ENCODE results near the gene RHOC. TPM values are rescaled to one million over a fixed set of nuclear protein-coding genes. Genes with fewer than 3 reads are reported as not detected.

Gene RHOC
- total RNA-seq, 2 donors from 2014 or later = 272 to 373 TPM

DNA sequence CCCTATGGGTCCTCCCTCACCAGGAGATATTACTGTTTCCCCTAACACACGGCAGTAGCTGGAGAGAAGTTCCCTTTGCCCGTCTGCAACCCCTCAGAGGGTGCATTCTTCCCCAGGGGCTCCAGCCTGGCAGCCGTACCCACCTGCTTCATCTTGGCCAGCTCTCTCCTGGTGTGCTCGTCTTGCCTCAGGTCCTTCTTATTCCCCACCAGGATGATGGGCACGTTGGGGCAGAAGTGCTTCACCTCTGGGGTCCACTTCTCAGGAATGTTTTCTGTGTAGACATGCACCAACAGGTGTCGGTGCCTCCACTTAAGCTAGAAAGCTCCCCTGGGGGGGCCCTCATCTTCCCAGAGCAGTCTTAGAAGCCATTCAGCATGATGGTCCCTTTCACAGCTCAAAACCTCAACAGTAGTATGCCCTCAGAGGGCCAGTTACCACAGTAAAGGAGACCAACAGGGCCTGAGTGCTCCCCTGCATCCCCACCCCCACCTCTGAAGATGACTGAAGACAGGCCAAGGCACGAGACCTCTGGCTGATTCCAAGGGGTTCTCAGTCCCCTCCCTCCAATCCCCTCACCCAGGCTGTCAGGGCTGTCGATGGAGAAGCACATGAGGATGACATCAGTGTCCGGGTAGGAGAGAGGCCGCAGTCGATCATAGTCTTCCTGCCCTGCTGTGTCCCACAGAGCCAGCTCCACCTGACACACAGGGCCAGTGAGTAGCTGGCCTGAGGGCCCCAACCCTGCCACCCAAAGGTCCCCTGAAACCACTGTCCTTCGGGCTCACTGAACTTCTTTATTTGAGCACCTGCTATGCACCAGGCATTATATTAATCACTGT lies 4.3 kb downstream of the RHOC start:
- no peak overlapping the region for H3K4me3 ChIP-seq
- intact Hi-C loops (cut with DNase I) = no loop called here
- no peak for DNase-seq (ENCODE audit: low spot score)
- no peaks in the 10 kb centered on the region for H3K9me3 ChIP-seq
- no peak for TF ChIP-seq POLR2A (IDR thresholded peaks at IDR 0.05)
- no peak for TF ChIP-seq POLR2AphosphoS5 (IDR thresholded peaks at IDR 0.05)
- TF ChIP-seq, protein P1, sequence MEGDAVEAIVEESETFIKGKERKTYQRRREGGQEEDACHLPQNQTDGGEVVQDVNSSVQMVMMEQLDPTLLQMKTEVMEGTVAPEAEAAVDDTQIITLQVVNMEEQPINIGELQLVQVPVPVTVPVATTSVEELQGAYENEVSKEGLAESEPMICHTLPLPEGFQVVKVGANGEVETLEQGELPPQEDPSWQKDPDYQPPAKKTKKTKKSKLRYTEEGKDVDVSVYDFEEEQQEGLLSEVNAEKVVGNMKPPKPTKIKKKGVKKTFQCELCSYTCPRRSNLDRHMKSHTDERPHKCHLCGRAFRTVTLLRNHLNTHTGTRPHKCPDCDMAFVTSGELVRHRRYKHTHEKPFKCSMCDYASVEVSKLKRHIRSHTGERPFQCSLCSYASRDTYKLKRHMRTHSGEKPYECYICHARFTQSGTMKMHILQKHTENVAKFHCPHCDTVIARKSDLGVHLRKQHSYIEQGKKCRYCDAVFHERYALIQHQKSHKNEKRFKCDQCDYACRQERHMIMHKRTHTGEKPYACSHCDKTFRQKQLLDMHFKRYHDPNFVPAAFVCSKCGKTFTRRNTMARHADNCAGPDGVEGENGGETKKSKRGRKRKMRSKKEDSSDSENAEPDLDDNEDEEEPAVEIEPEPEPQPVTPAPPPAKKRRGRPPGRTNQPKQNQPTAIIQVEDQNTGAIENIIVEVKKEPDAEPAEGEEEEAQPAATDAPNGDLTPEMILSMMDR (IDR thresholded peaks at IDR 0.05) = no peak
- H3K27me3 ChIP-seq (replicated peaks; ENCODE audit: insufficient read depth) = no peaks in the 10 kb centered on the region
- H3K36me3 ChIP-seq = no peaks in the 10 kb centered on the region
- WGBS = 59% methylated on average over 12 of the region's 12 CpGs
- H3K27ac ChIP-seq = peak overlapping the region; percentile 98
- H3K4me1 ChIP-seq (replicated peaks) = peaks cover 61% of the 10 kb centered on the region

DNA sequence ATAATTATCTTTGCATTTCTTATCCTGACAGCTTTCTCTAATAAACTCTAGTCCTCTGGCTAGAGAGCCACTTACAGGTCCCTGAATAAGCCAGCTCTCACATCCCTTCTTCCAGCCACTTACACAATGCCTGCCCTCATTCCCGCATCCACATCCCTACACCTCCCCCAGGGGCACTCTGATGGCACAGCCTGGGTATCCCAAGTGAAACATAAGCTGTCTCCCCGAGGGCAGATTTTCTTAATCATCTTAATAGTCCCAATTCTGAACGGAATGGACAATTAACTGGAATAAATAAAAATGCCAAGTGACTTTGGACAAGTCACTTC lies 4.9 kb downstream of the RHOC start:
- H3K27me3 ChIP-seq (replicated peaks; ENCODE audit: insufficient read depth) = no peaks in the 10 kb centered on the region
- H3K4me1 ChIP-seq (replicated peaks) = peaks cover 61% of the 10 kb centered on the region
- DNase-seq (ENCODE audit: low spot score) = no peak
- H3K9me3 ChIP-seq = no peaks in the 10 kb centered on the region
- no peak overlapping the region for H3K4me3 ChIP-seq
- intact Hi-C loops (cut with DNase I) = no loop called here
- 39% methylated on average over 3 of the region's 3 CpGs for WGBS
- TF ChIP-seq, protein P1 (IDR thresholded peaks at IDR 0.05) = no peak
- TF ChIP-seq POLR2A (IDR thresholded peaks at IDR 0.05) (no peak), POLR2AphosphoS5 (IDR thresholded peaks at IDR 0.05) (no peak)
- peak overlapping the region; percentile 86 to 98 for H3K27ac ChIP-seq
- no peaks in the 10 kb centered on the region for H3K36me3 ChIP-seq

DNA sequence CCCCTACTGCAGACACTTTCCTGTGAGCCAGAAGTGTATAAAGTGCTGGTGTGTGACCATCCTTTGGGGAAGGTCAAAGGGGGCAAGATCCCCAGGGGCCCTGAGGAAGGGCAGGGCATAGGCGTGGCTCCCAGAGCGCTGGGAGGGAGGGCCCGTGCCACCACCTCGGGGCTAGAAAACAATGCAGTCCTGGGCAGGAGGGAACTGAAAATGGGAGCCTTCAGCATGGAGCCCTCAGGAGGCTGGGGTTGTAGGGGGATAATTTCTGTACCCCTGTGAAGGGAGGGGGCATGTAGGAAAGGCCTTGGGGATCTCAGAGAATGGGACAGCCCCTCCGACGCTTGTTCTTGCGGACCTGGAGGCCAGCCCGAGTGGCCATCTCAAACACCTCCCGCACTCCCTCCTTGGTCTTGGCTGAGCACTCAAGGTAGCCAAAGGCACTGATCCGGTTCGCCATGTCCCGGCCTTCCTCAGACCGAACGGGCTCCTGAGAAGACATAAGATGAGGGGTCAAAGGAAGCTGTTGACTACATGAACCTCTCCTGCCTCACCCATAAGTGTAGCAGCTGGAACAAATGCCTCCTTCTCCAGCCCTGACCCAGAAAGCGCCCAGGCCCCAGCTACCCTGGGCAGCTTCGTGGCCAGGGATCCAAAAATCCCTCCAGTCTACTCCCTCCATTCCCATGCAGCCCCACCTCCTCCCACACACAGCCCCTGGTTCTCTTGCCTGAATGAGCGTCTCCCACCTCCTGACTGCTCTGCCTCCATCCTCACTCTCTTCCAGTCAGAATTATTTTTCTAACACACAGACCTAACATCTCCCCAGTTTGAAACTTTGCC lies 5.5 kb downstream of the RHOC start:
- intact Hi-C loops (cut with DNase I) = no loop called here
- Histone ChIP-seq H3K4me3 (no peak overlapping the region), H3K9me3 (no peaks in the 10 kb centered on the region), H3K27me3 (replicated peaks; ENCODE audit: insufficient read depth) (no peaks in the 10 kb centered on the region), H3K4me1 (replicated peaks) (peaks cover 61% of the 10 kb centered on the region), H3K27ac (peak overlapping the region; percentile 86 to 98), H3K36me3 (no peaks in the 10 kb centered on the region)
- no peak for DNase-seq (ENCODE audit: low spot score)
- TF ChIP-seq POLR2A (IDR thresholded peaks at IDR 0.05) = no peak
- TF ChIP-seq, protein P1 (IDR thresholded peaks at IDR 0.05) = no peak
- TF ChIP-seq POLR2AphosphoS5 (IDR thresholded peaks at IDR 0.05) = no peak
- WGBS = 65% methylated on average over 17 of the region's 17 CpGs

DNA sequence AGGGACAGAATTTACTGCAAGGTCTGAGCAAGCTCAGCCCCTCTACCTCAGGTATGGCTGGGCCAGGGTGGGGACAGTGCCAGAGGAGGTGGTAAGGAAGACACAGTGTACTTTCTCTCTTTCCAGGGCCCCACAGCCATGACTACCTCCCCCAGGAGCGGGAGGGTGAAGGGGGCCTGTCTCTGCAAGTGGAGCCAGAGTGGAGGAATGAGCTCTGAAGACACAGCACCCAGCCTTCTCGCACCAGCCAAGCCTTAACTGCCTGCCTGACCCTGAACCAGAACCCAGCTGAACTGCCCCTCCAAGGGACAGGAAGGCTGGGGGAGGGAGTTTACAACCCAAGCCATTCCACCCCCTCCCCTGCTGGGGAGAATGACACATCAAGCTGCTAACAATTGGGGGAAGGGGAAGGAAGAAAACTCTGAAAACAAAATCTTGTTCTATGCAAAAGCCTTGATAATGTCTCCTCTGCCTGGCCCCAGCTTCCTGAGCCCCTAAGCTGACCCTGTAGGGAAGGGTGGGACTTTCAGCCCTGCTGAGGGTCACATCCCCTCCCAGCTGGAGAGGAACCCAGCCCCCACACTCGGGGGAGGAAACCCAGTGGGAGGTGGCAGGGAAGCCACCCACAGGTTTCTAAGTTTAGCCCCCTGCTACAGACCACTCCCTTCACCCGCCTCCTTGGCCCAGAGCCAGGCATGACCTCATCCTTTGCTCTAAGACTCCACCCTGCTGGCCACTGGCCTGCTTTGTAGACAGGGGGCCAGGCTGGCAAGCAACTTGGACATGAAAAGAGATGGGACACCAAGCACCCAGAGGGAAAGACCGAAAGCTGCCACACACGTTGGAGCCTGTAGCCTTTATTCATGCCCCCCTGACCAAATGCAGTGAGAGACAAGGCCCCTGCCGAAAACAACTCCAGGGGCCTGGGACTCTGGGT lies 6.4 kb downstream of the RHOC start:
- Histone ChIP-seq H3K4me3 (no peak overlapping the region), H3K4me1 (replicated peaks) (peaks cover 61% of the 10 kb centered on the region), H3K27me3 (replicated peaks; ENCODE audit: insufficient read depth) (no peaks in the 10 kb centered on the region), H3K36me3 (peaks cover 0 to 2% of the 10 kb centered on the region in 2 donors), H3K9me3 (no peaks in the 10 kb centered on the region), H3K27ac (peak overlapping the region; percentile 86 to 98)
- DNase-seq (ENCODE audit: low spot score) = peak; percentile 94
- peak; percentile 80 for TF ChIP-seq POLR2AphosphoS5 (IDR thresholded peaks at IDR 0.05)
- TF ChIP-seq, protein P1 (IDR thresholded peaks at IDR 0.05) = peak in 2 of 4 experiments; percentile 46 to 49
- peak; percentile 33 for TF ChIP-seq POLR2A (IDR thresholded peaks at IDR 0.05)
- WGBS = 12% methylated on average over 6 of the region's 7 CpGs
- intact Hi-C loops (cut with DNase I) = no loop called here

Measured in prostate gland (tissue), 2 donors.